MM.1S (cell line): Measurements from ENCODE around the gene PHF21B.

ENCODE experiments used
- DNase-seq: peaks from one replicate; pipeline ENCODE4 v3.0.0-alpha.2; 2015
- H2AFZ ChIP-seq: fragments of 300-600 bp; sonication (generic); 2 replicates; pipeline ENCODE4 v1.6.0; 2016; ENCODE audit warnings: antibody characterized with exemption, low read length
- H3F3A ChIP-seq: fragments of 300-600 bp; sonication (generic); 2 replicates; pipeline ENCODE4 v1.6.1; 2016; ENCODE audit warnings: mild to moderate bottlenecking, antibody characterized with exemption, low read length, moderate library complexity, mixed read lengths; ENCODE audit not compliant: insufficient read depth
- H3K27ac ChIP-seq: fragments of 300-600 bp; sonication (generic); 2 replicates; pipeline ENCODE4 v1.5.1; 2016; ENCODE audit warnings: mild to moderate bottlenecking, low read length
- H3K27me3 ChIP-seq: fragments of 300-600 bp; sonication (generic); replicated peaks from 2 replicates; pipeline ENCODE4 v1.6.0; 2016; ENCODE audit warnings: low read length; ENCODE audit not compliant: insufficient read depth
- H3K36me3 ChIP-seq: fragments of 300-600 bp; sonication (generic); replicated peaks from 2 replicates; pipeline ENCODE4 v1.6.1; 2016; ENCODE audit warnings: mild to moderate bottlenecking, low read length, mixed read lengths; ENCODE audit not compliant: insufficient read depth
- H3K4me1 ChIP-seq: fragments of 300-600 bp; sonication (generic); 2 replicates; pipeline ENCODE4 v1.6.1; 2016; ENCODE audit warnings: low read length, mixed read lengths
- H3K4me2 ChIP-seq: fragments of 300-600 bp; sonication (generic); 2 replicates; pipeline ENCODE4 v1.6.0; 2016; ENCODE audit warnings: low read depth, low read length
- H3K4me3 ChIP-seq: fragments of 300-600 bp; sonication (generic); 2 replicates; pipeline ENCODE4 v1.5.1; 2016; ENCODE audit warnings: low read length, mixed read lengths
- H3K79me2 ChIP-seq: fragments of 300-600 bp; sonication (generic); 2 replicates; pipeline ENCODE4 v1.6.1; 2016; ENCODE audit warnings: mixed run types, low read length, mixed read lengths
- H3K9ac ChIP-seq: fragments of 300-600 bp; sonication (generic); 2 replicates; pipeline ENCODE4 v1.6.1; 2016; ENCODE audit warnings: low read length, mixed read lengths
- H3K9me2 ChIP-seq: fragments of 300-600 bp; sonication (generic); replicated peaks from 2 replicates; pipeline ENCODE4 v1.6.1; 2016; ENCODE audit warnings: mild to moderate bottlenecking, low read length, mixed read lengths; ENCODE audit not compliant: insufficient read depth
- H3K9me3 ChIP-seq: fragments of 300-600 bp; sonication (generic); replicated peaks from 2 replicates; pipeline ENCODE4 v1.6.1; 2016; ENCODE audit warnings: mild to moderate bottlenecking, low read length, mixed read lengths; ENCODE audit not compliant: insufficient read depth
- H4K20me1 ChIP-seq: fragments of 300-600 bp; sonication (generic); 2 replicates; pipeline ENCODE4 v1.6.1; 2016; ENCODE audit warnings: mild to moderate bottlenecking, low read length, moderate library complexity, mixed read lengths; ENCODE audit not compliant: insufficient read depth
- EZH2 ChIP-seq: fragments of 300-600 bp; sonication (generic); optimal IDR thresholded peaks from 2 replicates; pipeline ENCODE3; 2017; ENCODE audit warnings: low read depth, mild to moderate bottlenecking, antibody characterized with exemption, low read length, mixed read lengths
- EZH2phosphoT487 ChIP-seq: fragments of 300-600 bp; sonication (generic); IDR thresholded peaks from 2 replicates; pipeline ENCODE4 v1.6.1; 2018; ENCODE audit warnings: antibody characterized with exemption, low read length
- TF ChIP-seq, protein P1 (sequence below): fragments of 300-600 bp; sonication (generic); IDR thresholded peaks from 2 replicates; pipeline ENCODE4 v1.5.1; 2016; ENCODE audit warnings: antibody characterized with exemption, low read length, mixed read lengths

PHF21B gene

DNA sequence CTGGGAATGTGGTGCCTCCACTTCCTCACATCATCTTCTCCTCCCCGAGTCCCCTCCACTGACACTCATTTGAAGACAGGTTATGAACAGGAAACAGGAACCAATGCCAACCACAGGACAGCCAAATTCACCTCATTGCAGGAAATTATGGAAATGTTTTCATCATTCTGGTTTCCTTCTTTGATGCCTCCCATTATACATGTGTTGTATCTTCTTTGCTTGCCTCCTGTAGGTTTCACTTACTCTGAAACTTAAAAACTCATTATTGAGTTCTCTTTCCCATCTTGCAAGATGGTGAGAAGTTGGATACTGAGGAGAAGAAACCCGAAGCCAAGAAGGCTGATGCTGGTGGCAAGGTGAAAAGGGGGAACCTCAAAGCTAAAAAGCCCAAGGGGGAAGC, 108.5 kb downstream of the PHF21B start:
- Histone ChIP-seq H3K9me2 (no peaks in the 10 kb centered on the region), H3F3A (no peaks in the 10 kb centered on the region), H3K4me2 (no peak overlapping the region), H3K27ac (no peak overlapping the region), H3K4me3 (no peak overlapping the region), H3K9ac (no peak overlapping the region), H3K9me3 (no peaks in the 10 kb centered on the region), H3K36me3 (no peaks in the 10 kb centered on the region), H4K20me1 (no peaks in the 10 kb centered on the region), H3K27me3 (peaks cover 81% of the 10 kb centered on the region), H3K79me2 (no peaks in the 10 kb centered on the region), H2AFZ (no peak overlapping the region), H3K4me1 (no peaks in the 10 kb centered on the region)
- no peak for DNase-seq
- TF ChIP-seq, protein P1, sequence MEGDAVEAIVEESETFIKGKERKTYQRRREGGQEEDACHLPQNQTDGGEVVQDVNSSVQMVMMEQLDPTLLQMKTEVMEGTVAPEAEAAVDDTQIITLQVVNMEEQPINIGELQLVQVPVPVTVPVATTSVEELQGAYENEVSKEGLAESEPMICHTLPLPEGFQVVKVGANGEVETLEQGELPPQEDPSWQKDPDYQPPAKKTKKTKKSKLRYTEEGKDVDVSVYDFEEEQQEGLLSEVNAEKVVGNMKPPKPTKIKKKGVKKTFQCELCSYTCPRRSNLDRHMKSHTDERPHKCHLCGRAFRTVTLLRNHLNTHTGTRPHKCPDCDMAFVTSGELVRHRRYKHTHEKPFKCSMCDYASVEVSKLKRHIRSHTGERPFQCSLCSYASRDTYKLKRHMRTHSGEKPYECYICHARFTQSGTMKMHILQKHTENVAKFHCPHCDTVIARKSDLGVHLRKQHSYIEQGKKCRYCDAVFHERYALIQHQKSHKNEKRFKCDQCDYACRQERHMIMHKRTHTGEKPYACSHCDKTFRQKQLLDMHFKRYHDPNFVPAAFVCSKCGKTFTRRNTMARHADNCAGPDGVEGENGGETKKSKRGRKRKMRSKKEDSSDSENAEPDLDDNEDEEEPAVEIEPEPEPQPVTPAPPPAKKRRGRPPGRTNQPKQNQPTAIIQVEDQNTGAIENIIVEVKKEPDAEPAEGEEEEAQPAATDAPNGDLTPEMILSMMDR = no peak
- TF ChIP-seq EZH2 = no peak
- no peak for TF ChIP-seq EZH2phosphoT487

DNA sequence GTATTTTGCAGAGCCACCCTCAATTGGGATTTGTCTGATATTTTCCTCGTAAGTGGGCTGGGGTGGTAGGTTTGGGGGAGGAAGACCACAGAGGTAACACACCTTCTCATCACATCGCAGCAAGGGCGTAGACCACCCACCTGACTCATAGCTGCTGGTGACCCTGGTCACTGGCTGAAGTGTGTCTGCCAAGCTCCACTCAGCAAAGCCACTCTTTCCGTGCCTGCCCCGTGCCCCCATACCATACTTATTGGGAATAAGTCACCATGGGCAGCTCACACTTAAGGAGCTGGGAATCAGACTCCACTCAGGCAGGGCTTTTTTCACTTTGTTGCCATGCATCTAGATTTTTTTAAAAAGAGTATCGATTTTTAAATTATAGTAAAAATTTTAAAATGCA, 111.6 kb downstream of the PHF21B start:
- no peak overlapping the region for H3K27ac ChIP-seq
- no peak overlapping the region for H3K4me2 ChIP-seq
- no peaks in the 10 kb centered on the region for H3K9me3 ChIP-seq
- H3K79me2 ChIP-seq = no peaks in the 10 kb centered on the region
- H3K4me3 ChIP-seq = no peak overlapping the region
- no peaks in the 10 kb centered on the region for H3K9me2 ChIP-seq
- H3K27me3 ChIP-seq = peaks cover 85% of the 10 kb centered on the region
- DNase-seq = no peak
- H4K20me1 ChIP-seq = no peaks in the 10 kb centered on the region
- H3K36me3 ChIP-seq = no peaks in the 10 kb centered on the region
- no peaks in the 10 kb centered on the region for H3K4me1 ChIP-seq
- no peak overlapping the region for H3K9ac ChIP-seq
- no peaks in the 10 kb centered on the region for H3F3A ChIP-seq
- TF ChIP-seq, protein P1 = no peak
- TF ChIP-seq EZH2phosphoT487 (no peak), EZH2 (no peak)
- H2AFZ ChIP-seq = no peak overlapping the region

DNA sequence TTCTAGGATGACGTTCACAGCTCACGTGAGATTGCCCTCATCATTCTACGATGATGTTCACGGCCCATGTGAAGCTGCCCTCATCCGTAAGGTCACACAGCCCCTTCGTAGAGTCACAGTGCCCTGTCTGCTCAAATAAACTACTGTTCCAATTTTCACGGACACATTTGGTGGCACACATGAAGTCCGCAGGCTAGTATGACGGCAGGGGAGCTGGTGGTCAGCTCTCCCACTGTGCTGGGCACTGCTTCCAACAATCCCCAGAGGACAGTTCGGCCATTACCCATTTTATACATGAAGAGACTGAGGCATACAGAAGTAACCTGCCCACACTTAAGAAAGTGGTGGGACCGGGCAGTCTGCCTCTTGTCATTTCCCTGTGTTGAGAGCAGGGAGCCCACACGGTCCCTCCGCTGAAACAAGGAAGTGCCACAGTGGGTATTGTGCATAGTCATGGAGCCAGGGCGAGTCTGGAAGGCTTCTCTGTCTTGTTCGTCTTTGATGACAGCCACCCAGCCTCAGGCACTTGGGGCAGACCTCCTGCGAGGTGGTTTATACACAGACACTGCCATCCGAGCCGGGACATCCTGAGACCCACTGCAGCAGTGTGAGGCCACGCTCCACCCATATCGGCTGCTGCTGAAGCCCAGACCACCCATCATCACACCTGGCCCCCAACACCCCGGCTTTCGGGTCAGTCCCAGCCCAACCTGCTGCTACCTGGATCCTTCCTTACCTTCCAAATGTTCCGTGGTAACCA, 114.3 kb downstream of the PHF21B start:
- Histone ChIP-seq H3K9ac (no peak overlapping the region), H3K4me3 (no peak overlapping the region), H3F3A (no peaks in the 10 kb centered on the region), H3K9me2 (no peaks in the 10 kb centered on the region), H3K36me3 (no peaks in the 10 kb centered on the region), H3K27me3 (peaks cover 96% of the 10 kb centered on the region), H2AFZ (no peak overlapping the region), H4K20me1 (no peaks in the 10 kb centered on the region), H3K4me2 (no peak overlapping the region), H3K27ac (no peak overlapping the region), H3K79me2 (no peaks in the 10 kb centered on the region), H3K9me3 (no peaks in the 10 kb centered on the region), H3K4me1 (no peaks in the 10 kb centered on the region)
- DNase-seq = no peak
- TF ChIP-seq EZH2 (no peak), EZH2phosphoT487 (no peak)
- TF ChIP-seq, protein P1 = no peak
